ENCODE data around the gene WIPF2. TPM values are rescaled to one million over a fixed set of nuclear protein-coding genes. Genes with fewer than 3 reads are reported as not detected.

WIPF2 gene
- total RNA-seq, 3 donors from 2014 or later (not counting 1 experiment from before 2014, with no cell fraction given): 43.2 to 47.4 (median 43.9) TPM

- peaks cover 47% of the 10 kb centered on the region for H3K4me1 ChIP-seq (ENCODE audit: control insufficient read depth, insufficient read depth, low read length)
Observed at GRCh38 chr17:40306395-40306794, 87.3 kb downstream of the WIPF2 start.

DNA sequence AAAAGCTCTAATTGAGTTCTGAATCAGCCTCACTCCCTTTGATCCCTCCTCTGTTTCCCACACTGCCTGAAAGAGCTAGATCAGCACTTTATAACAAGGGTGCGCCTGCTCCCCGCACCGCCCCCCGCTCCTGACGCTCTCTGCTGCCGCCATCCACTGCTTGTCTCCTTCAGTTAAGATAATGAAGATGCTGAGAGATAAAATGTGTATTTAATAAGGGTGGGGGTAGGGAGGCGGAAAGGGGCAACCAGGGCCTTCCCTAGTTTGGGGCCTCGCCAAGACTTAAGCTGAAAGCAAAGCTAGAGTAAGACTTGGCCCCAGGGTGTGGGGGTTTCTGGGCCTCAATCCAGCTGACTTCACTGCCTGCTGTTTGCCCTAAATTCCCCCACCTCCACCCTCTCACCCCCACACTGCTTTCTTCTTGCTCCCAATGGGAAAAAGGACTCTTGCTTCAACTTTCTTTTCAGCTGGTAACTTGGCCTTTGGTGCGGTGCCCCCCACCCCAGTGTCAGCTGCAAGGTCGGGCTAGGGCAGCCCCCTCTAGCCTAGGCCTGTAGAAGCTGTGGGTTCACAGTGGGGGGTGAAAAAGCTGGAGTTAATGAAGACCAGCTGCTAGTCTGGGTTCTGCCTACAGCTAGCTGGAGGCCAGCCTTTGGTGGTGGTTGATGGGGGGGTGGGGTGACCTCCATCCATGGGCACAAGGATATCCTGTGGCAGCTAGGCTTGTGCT lies 88.1 kb downstream of the WIPF2 start:
- Mint-ChIP-seq H3K27me3 (ENCODE audit: low read depth in 2 of 2) (no peaks in the 10 kb centered on the region), H3K4me1 (peaks cover 7 to 35% of the 10 kb centered on the region in 2 donors), H3K36me3 (no peaks in the 10 kb centered on the region), H3K4me3 (no peak overlapping the region), H3K27ac (no peak overlapping the region), H3K9me3 (no peaks in the 10 kb centered on the region)
- peak in 1 of 2 donors; percentile 48 for DNase-seq
- Histone ChIP-seq H3K4me3 (ENCODE audit: low read length) (no peak overlapping the region), H3K36me3 (ENCODE audit: control insufficient read depth, insufficient read depth, low read length) (no peaks in the 10 kb centered on the region), H3K27ac (ENCODE audit: low read length) (peak overlapping the region; percentile 24), H3K9me3 (ENCODE audit: control insufficient read depth, insufficient read depth, low read length) (no peaks in the 10 kb centered on the region), H3K4me1 (ENCODE audit: control insufficient read depth, insufficient read depth, low read length) (peaks cover 54% of the 10 kb centered on the region), H3K27me3 (ENCODE audit: control insufficient read depth, insufficient read depth, low read length) (no peaks in the 10 kb centered on the region)
- intact Hi-C loops (cut with micrococcal nuclease): no loop called here
- WGBS (ENCODE audit: insufficient coverage): 76% methylated on average over 10 of the region's 10 CpGs
- ATAC-seq: no peak
- TF ChIP-seq CTCF (IDR thresholded peaks at IDR 0.05): no peak

More at GRCh38 chr17:40306395-40306794, 87.3 kb downstream of the WIPF2 start:
- Mint-ChIP-seq H3K36me3 (no peaks in the 10 kb centered on the region), H3K27me3 (ENCODE audit: low read depth in 2 of 2) (no peaks in the 10 kb centered on the region), H3K27ac (no peak overlapping the region), H3K4me3 (no peak overlapping the region), H3K4me1 (peaks cover 7 to 27% of the 10 kb centered on the region in 2 donors), H3K9me3 (no peaks in the 10 kb centered on the region)
- Histone ChIP-seq H3K4me3 (ENCODE audit: low read length) (no peak overlapping the region), H3K36me3 (ENCODE audit: control insufficient read depth, insufficient read depth, low read length) (no peaks in the 10 kb centered on the region), H3K27me3 (ENCODE audit: control insufficient read depth, insufficient read depth, low read length) (no peaks in the 10 kb centered on the region), H3K9me3 (ENCODE audit: control insufficient read depth, insufficient read depth, low read length) (no peaks in the 10 kb centered on the region), H3K27ac (ENCODE audit: low read length) (no peak overlapping the region)
- ATAC-seq (no peak), DNase-seq (peak in 1 of 2 donors; percentile 21)
- no peak for TF ChIP-seq CTCF (IDR thresholded peaks at IDR 0.05)
- WGBS (ENCODE audit: insufficient coverage): 83% methylated on average over 2 of the region's 2 CpGs
- intact Hi-C loops (cut with micrococcal nuclease): no loop called here

DNA sequence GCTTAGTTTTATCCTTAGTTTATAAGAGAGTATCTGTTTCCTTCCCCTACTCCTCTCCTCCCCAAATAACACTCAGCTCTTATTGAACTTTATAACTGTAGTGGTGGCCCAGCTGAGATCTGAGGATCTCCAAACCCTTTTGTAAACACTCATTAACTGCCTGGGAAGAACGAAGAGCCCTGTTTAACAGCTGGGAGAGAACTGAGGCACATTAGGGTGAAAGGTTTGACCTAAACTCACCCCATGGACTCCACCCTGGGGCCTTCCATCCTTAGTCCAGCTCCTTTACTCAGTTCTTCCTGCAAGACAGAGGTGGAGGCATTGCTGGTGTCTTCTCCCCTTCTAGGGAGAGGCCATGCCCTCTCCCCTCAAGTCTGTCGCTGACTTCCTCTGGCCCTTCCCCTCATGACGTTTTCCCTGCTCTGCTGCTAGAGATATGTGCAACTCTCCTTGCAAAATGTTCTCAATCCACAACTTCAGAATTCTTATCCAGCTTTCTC lies 88.7 kb downstream of the WIPF2 start:
- no peaks in the 10 kb centered on the region for H3K27me3 Mint-ChIP-seq (ENCODE audit: low read depth in 2 of 2)
- Histone ChIP-seq H3K27me3 (ENCODE audit: control insufficient read depth, insufficient read depth, low read length) (no peaks in the 10 kb centered on the region), H3K36me3 (ENCODE audit: control insufficient read depth, insufficient read depth, low read length) (no peaks in the 10 kb centered on the region), H3K9me3 (ENCODE audit: control insufficient read depth, insufficient read depth, low read length) (no peaks in the 10 kb centered on the region), H3K27ac (ENCODE audit: low read length) (peak overlapping the region; percentile 24), H3K4me1 (ENCODE audit: control insufficient read depth, insufficient read depth, low read length) (peaks cover 61% of the 10 kb centered on the region), H3K4me3 (ENCODE audit: low read length) (no peak overlapping the region)
- ATAC-seq (no peak), DNase-seq (peak in 1 of 2 donors; percentile 37)
- no peak overlapping the region for H3K4me3 Mint-ChIP-seq
- peaks cover 7 to 40% of the 10 kb centered on the region in 2 donors for H3K4me1 Mint-ChIP-seq
- no peak for TF ChIP-seq CTCF (IDR thresholded peaks at IDR 0.05)
- WGBS (ENCODE audit: insufficient coverage): 35% methylated on average over 2 of the region's 3 CpGs
- H3K36me3 Mint-ChIP-seq: no peaks in the 10 kb centered on the region
- intact Hi-C loops (cut with micrococcal nuclease): no loop called here
- H3K27ac Mint-ChIP-seq: no peak overlapping the region
- no peaks in the 10 kb centered on the region for H3K9me3 Mint-ChIP-seq
